ENCODE results near the gene DSG2.
A peak's percentile ranks its signal among the peaks of the same experiment; 100 is the strongest.
"Not testable (repeated sequence)": the region's sequence is repeated elsewhere in the genome, so short reads cannot be mapped to it uniquely, and the experiment has no call there.

DSG2 gene

GRCh38 chr18:31503011-31503410 is 5.0 kb downstream of the DSG2 start:
- no peak for DNase-seq

- no peak for DNase-seq
Observed at GRCh38 chr18:31504455-31505147, 6.6 kb downstream of the DSG2 start.

GRCh38 chr18:31505156-31505555 is 7.2 kb downstream of the DSG2 start:
- DNase-seq, result no peak

- no peak for DNase-seq
Observed at GRCh38 chr18:31506024-31506742, 8.2 kb downstream of the DSG2 start.

- not testable (repeated sequence) for DNase-seq
Observed at GRCh38 chr18:31507124-31507523, 9.1 kb downstream of the DSG2 start.

- no peak for DNase-seq
Observed at GRCh38 chr18:31508781-31509180, 10.8 kb downstream of the DSG2 start.

GRCh38 chr18:31509571-31509970 is 11.6 kb downstream of the DSG2 start:
- DNase-seq, result no peak

- DNase-seq, result no peak
Observed at GRCh38 chr18:31510319-31510718, 12.3 kb downstream of the DSG2 start.

GRCh38 chr18:31511098-31511497 is 13.1 kb downstream of the DSG2 start:
- no peak for DNase-seq

- no peak for DNase-seq
Observed at GRCh38 chr18:31512203-31512764, 14.3 kb downstream of the DSG2 start.

GRCh38 chr18:31513189-31513935 is 15.4 kb downstream of the DSG2 start:
- DNase-seq, result no peak

- no peak for DNase-seq
Observed at GRCh38 chr18:31516437-31516836, 18.5 kb downstream of the DSG2 start.

- DNase-seq, result no peak
Observed at GRCh38 chr18:31526374-31526773, 28.4 kb downstream of the DSG2 start.

GRCh38 chr18:31533236-31533635 is 35.3 kb downstream of the DSG2 start:
- DNase-seq, result no peak

- DNase-seq, result no peak
Observed at GRCh38 chr18:31538837-31539236, 40.9 kb downstream of the DSG2 start.

- DNase-seq, result no peak
Observed at GRCh38 chr18:31546476-31546875, 48.5 kb downstream of the DSG2 start.

- DNase-seq, result no peak
Observed at GRCh38 chr18:31548853-31549252, 50.9 kb downstream of the DSG2 start.

- DNase-seq, result no peak
Observed at GRCh38 chr18:31549416-31549815, 51.4 kb downstream of the DSG2 start.

- DNase-seq, result no peak
Observed at GRCh38 chr18:31551883-31552282, 53.9 kb downstream of the DSG2 start.

- no peak for DNase-seq
Observed at GRCh38 chr18:31553800-31554199, 55.8 kb downstream of the DSG2 start.

GRCh38 chr18:31554776-31555175 is 56.8 kb downstream of the DSG2 start:
- DNase-seq, result no peak

GRCh38 chr18:31555971-31556747 is 58.2 kb downstream of the DSG2 start:
- DNase-seq, result peak; percentile 27

GRCh38 chr18:31557446-31557845 is 59.5 kb downstream of the DSG2 start:
- no peak for DNase-seq
